GM19193 (cell line): Measurements from ENCODE around the gene RANBP9.

ENCODE experiments used
- POLR2A ChIP-seq: IDR thresholded peaks from 4 replicates; pipeline ENCODE4 v1.6.1; 2011; ENCODE audit not compliant: insufficient read depth, insufficient read length; ENCODE audit errors: extremely low read depth

The RANBP9 gene

DNA sequence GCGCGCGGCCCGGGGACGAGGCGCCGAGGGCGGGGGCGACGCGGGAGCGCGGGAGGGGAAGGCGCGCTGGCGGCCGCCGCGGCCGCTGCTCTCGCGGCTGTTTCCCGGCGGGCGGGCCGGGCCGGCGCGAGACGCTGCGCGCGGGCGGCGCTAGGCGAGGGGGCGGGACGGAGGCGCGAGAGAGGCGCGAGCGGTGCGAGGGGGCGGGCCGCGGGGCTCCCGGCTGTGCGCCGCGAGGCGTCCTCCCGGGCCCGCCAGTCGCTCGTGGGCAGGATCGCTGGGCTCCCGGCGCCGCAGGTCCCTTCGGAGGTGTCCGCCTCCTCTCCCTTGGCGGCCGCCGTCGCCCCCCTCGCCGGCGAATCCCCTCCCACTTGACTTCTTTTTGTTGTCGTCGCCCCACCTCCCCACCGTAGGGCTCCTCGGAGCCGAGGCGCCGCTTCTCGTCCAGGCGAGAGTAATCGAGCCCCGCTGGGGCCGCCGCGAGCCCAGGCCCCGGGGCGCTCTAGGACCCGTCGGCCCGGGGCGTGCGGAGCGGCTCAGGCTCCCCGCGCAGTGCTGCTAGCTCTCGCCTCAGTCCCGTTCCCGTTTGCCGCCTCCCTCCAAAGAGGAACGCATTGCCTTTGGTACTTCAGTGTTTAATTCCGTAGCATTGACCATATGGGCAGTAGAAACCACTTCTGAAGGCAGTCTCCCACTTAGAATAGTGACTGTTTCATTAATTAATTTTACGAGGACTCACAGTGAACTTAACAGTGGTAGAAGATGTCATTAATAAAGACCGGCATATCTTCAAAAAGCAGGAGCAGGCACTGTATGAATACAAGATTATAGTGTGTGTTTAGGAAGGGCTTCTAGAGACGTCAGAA, at the start of gene RANBP9:
Gene RANBP9 (minus strand): TSS at position 103 of the 866 bp plus-strand sequence. CDS start 330 bp downstream, outside the sequence.
- peak; percentile 75 for TF ChIP-seq POLR2A

DNA sequence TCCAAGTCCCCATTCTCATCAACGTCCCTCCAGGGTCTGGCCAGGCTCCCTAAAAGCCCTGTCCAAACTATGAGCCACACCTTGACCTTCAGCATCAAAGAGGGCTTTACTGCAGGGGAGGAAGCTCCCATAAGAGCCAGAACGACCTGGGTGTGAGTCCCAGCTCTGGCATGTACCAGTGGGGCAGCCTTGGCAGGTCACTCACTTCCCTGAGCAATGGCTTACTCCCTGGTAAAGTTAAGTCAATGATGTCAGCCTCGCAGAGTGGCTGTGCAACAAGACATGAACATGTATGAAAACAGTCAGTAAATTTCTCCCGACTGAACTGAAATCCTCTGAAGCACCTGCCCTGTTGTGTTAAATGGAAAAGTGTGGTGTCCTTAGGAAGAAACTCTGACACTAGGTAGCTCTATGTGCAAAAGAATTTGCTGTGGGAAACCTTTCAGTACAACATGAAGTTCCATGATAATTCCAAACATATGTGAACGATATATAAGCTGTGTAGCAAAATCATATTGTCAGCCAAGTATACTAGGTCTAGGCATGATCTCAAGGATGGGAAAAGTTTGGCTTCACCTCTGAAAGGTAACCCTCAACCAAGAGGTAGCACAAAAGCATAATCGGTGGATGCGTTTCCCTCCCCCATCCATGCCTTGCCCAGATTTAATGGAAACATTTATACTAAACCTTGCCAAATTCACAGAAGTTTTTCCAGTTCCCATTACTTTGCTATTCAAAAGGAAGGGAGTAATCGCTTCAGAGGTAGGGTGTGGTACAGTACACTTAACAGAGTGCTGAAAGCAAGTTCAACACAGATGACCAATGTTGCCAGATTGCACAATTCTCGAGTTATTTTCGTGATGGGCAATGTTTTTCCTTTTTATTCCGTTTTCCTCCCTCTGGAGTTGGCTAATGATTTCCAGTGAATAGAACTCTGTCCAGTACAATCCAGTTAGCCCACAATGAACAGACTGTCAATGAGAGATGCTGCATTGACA, 49.0 kb upstream of the RANBP9 start:
- no peak for TF ChIP-seq POLR2A

DNA sequence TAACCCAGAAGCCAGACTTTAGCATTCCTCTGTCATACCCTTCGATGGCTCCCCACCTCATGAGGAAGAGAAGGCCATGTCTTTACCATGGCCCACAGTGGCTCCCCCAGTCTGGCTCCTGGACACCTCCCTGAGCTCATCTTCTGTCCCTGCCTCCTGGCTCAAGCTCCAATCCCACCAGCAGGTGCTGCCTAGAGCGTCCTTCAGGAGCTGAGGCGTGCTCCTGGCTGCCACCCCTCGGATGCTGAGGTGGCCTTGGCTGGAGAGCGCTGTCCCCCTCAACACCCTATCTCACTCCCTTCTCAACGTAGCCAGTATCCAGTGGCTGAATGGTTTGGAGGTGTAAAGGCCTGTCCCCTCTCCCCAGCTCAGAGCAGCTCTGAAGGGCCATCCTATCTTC, 47.4 kb upstream of the RANBP9 start:
- TF ChIP-seq POLR2A, result no peak

DNA sequence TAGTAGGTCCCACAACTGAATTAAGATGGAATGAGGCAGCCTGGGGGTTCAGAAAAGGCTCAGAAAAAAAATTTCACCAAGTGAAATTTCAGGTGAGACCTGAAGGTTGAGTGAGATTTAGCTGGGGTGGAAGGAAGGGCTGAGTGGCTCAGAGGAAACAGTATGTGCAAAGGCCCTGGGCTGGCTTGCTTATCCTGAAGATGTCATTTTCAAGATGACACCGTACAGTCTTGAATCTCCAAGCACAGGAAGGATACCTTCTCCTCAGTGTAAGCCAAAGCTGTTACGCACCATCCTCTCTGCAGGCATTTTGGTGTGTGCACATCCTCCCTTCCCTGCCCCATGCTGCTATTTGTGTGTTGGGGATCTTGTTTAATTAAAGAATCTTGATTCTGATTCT, 43.0 kb upstream of the RANBP9 start:
- no peak for TF ChIP-seq POLR2A

DNA sequence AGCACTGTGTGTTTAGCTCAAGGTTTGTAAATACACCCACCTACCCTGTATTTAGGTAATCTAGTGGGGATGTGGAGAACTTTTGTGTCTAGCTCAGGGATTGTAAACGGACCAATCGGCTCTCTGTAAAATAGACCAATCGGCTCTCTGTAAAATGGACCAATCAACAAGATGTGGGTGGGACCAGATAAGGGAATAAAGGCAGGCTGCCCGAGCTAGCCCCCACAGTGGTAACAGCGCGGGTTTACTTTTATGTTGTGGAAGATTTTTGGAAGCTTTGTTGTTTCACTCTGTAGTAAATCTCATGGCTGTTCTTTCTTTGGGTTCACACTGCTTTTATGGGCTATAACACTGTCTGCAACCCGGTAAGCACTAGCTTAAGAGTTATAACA, 32.1 kb upstream of the RANBP9 start:
- TF ChIP-seq POLR2A, result no peak

DNA sequence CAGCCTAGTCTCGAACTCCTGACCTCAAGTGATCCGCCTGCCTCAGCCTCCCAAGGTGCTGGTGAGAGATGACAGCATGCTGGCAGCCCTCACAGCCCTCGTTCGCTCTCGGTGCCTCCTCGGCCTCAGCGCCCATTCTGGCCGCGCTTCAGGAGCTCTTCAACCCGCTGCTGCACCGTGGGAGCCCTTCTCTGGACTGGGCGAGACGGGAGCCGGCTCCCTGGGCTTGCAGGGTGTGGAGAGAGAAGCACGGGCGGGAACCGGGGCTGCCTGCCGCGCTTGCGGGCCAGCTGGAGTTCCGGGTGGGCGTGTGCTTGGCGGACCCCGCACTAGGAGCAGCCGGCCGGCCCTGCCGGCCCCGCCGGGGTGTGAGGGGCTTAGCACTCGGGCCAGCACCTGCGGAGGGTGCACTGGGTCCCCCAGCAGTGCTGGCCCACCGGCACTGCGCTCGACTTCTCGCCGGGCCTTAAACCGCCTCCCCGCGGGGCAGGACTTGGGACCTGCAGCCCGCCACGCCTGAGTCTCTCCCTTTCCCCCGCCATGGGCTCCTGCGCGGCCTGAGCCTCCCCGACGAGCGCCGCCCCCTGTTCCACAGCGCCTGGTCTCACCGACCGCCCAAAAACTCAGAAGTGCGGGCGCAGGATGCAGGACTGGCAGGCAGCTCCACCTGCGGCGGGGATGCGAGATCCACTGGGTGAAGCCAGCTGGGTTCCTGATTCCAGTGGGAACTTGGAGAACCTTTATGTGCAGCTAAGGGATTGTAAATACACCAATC, 31.5 kb upstream of the RANBP9 start:
- TF ChIP-seq POLR2A, result no peak

DNA sequence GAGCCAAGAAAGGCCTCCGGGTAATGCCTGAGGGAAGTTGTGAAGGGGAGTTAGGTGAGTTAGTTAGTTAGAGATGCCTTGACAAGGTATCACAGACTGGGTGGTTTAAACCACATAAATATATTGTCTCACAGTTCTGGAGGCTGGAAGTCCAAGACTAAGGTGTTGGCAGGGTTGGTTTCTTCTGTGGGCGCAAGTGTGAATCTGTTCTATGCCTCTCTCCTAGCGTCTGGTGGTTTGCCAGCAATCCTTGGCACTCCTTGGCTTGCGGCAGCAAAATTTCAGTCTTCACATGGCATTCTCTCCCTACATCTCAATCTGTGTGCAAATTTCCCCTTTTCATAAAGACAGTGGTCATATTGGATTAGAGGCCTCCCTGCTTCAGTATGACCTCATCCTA, 29.7 kb upstream of the RANBP9 start:
- no peak for TF ChIP-seq POLR2A

DNA sequence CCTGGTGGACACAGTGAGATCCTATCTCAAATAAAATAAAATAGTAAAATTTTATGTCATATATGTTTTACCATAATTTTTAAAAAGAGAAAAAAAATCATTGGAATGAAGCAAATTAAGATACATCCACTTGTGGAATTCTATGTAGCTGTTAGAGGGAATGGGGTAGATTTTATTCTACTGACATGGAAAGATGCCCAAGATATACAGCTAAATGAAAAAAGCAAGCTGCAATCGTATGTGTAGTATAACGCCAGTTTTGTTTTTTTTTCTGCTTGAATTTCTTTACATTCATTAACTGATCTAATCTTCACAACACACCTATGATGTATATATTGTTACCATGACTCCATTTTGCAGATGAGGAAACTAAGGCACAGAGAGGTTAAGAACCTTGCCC, 23.4 kb upstream of the RANBP9 start:
- no peak for TF ChIP-seq POLR2A

DNA sequence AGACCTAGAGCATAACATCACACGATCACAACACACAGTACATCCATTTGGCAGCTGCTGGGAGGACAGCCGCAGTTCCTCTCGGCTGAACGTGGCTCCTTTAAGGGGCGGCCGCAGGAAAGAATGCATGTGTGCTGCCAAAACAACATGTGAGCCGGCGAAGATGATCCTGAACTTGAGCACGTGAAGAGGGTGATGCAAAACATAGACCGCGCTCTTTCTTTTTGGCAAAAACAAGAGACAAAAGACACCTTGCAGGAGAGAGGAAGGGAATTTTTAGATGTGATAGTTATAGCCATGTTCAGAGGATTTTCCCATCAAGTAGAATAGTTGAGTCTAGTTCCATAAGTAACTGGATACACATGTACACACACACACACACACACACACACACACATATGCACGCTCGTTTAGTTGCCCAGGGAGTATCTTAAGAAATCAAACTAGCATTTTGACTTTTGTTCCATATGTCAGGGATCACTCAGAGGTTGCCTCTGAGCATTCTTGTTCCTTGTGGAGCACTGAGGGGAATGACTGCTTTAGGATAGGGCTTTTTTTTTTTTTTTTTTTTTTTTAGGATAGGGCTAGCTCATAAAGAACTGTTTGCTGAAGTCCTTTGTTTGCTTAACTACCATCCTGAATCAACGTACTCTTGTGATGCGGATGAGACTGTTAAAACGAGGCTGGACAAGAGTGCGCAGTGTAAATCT, 21.7 kb upstream of the RANBP9 start:
- TF ChIP-seq POLR2A, result no peak

DNA sequence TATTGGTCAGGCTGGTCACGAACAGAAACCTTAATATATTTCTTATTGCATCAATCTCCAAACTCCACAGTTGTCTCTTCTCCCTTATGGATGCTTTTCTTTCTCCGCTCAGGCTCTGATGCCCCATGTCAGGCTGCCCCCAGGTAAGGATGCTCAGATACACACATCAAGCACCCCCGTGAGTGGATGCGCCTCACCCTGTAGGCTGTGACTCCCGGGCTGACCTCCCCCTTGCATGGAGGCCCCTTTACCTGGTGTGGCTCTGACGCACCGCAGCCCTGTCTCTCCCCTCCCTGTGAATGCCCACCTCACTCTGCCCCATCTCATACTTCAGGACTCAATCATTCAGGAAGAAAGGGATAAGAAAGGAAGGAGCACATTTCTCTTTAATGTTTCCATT, 19.1 kb upstream of the RANBP9 start:
- TF ChIP-seq POLR2A, result no peak

DNA sequence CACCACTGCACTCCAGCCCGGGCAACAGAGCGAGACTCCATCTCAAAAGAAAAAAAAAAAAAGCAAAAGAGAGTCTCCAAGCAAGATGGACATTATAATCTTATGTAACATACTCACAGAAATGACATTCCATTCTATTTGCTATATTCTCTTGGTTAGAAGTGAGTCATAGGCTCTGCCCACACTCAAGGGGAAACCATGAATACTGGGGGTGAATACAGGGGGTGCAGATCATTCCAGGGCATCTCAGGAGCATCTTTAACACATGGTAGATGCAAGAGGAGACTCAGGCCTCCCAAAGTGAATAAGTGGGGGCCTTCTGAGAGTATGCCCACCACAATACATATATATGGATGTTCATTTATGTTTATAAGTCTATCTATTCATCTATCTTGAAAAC, 18.3 kb upstream of the RANBP9 start:
- no peak for TF ChIP-seq POLR2A

DNA sequence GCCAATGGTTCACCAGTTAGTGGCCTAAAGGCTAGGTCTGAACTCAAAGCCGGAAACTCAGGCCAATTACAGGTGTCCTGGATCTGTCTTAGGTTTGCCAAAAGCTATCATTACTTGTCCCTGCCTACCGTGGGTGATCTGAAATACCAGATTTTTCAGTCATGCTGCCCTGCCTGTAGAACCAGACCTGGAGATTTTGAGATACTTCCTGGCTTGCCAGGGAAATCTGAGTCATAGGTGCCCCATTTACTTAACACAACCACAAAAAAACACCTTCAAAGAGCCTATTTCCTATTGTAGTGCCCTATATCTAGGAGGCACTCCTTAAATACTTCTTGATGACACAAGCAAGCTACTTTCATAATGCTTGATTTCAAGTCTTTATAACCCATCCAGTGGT, 13.9 kb upstream of the RANBP9 start:
- TF ChIP-seq POLR2A, result no peak

DNA sequence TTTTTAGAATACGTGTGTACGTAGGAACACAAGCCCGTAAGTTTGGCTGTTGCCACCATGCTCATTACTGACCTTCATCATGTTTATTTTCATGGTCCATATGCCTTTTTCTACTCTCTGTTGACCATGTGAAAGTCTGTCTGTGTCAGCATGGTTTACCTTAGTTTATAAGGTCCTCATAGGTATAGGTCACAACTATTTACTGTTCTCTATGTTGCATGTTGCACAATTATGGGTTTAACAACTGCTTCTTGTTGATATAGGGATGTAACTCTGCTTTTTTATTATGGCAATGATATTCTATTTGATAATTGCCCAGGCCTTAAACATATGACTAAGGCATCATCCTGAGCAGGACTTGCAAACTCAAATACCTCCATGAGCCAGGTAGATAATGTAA, 13.4 kb upstream of the RANBP9 start:
- no peak for TF ChIP-seq POLR2A

DNA sequence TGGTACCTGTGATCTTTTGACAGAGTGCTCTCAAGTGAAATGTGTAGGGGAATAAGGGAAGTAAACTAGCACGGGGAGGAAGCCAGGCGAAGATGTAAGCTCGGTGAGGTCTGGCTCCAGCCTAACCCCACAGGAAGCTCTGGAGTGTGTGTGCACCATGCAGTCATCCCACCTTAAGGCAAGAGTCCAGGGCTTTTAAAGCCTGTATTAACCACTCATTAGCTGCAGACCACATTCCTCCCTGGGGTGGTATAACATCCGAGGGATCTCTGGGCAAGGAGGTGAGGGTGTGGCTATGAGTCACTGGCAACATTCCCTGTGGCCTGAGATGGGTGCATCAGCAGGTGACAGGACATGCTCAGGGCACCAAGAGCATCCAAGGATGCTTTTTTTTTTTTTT, 12.5 kb upstream of the RANBP9 start:
- no peak for TF ChIP-seq POLR2A

DNA sequence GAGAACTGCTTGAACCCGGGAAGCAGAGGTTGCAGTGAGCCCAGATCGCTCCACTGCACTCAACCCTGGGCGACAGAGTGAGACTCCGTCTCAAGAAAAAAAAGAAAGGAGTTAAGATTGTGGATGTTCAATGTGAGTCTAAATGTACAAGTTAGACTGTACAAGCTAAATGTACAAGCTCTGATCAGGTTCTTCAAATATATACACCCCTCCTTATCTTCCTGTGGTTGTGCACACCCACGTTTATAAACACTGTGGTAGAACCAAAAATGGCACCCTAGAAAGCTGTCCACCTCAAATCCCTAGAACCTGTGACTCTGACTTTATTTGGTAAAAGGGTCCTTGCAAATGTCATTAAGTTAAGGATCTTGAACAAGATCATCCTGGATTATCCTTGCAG, 11.2 kb upstream of the RANBP9 start:
- TF ChIP-seq POLR2A, result no peak

DNA sequence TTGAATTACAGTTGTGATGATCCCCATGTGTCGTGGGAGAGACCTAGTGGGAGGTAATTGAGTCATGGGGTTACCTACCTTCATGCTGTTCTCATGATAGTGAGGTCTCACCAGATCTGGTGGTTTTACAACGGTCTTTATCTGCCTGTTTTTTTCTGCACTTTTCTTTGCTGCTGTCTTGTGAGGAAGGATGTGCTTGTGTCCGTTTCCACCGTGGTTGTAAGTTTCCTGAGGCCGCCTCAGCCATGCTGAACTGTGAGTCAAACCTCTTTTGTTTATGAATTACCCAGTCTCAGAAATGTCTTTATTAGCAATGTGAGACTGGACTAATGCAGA, 6.5 kb upstream of the RANBP9 start:
- no peak for TF ChIP-seq POLR2A
